ENCODE results near the gene SNAP29.
"Not testable (repeated sequence)": the region's sequence is repeated elsewhere in the genome, so short reads cannot be mapped to it uniquely, and the experiment has no call there.

DNA sequence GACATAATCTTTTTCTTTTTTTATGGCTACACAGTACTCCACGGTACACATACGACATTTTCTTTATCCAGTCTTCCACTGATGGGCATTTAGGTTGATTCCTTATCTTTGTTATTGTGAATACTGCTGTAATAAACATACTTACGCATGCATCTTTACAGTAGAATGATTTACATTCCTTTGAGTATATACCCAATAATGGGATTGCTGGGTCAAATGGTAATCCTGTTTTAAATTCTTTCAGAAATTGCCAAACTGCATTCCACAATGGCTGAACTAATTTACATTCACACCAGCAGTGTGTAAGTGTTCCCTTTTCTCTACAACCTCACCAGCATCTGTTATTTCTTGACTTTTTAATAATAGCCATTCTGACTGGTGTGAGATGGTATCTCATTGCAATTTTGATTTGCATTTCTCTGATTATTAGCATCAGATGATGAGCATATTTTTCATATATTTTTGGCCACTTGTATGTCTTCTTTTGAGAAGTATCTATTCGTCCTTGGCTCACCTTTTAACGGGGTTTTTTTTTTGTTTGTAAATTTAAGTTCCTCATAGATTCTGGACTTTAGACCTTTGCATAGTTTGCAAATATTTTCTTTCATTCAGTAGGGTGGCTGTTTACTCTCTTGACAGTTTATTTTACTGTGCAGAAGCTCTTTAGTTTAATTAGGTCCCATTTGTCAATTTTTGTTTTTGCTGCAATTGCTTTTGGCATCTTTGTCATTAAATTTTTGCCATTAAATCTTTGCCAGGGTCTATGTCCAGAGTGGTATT lies 32.2 kb upstream of the SNAP29 start:
- TF ChIP-seq, protein P1, sequence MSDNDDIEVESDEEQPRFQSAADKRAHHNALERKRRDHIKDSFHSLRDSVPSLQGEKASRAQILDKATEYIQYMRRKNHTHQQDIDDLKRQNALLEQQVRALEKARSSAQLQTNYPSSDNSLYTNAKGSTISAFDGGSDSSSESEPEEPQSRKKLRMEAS (IDR thresholded peaks at IDR 0.05), result not testable (repeated sequence)
- TF ChIP-seq EGR1 (IDR thresholded peaks at IDR 0.05; ENCODE audit: low read depth in 2 of 2), result not testable (repeated sequence)

Measured in liver (tissue), 2 donors.